WTC11 (cell line): ENCODE data around the gene SEMA5B.

ENCODE experiments used
- ETV6 ChIP-seq: sonication (generic); formaldehyde crosslinking; IDR thresholded peaks from 2 replicates; pipeline ENCODE4 v1.8.1; 2022; ENCODE audit warnings: mild to moderate bottlenecking, missing genetic modification reagents
- GABPB1 ChIP-seq: sonication (generic); formaldehyde crosslinking; IDR thresholded peaks from 2 replicates; pipeline ENCODE4 v1.8.1; 2023; ENCODE audit warnings: mild to moderate bottlenecking, missing genetic modification reagents
- JAZF1 ChIP-seq: fragments of 250-450 bp; sonication (Bioruptor Pico); IDR thresholded peaks from 2 replicates; pipeline ENCODE4 v1.9.0; 2021; ENCODE audit warnings: moderate library complexity, mild to moderate bottlenecking, inconsistent platforms
- NR2C2 ChIP-seq: sonication (generic); formaldehyde crosslinking; IDR thresholded peaks from 2 replicates; pipeline ENCODE4 v1.8.0; 2022; ENCODE audit warnings: mild to moderate bottlenecking, missing genetic modification reagents
- SMAD3 ChIP-seq: sonication (generic); formaldehyde crosslinking; IDR thresholded peaks from 2 replicates; pipeline ENCODE4 v1.8.0; 2022; ENCODE audit warnings: missing genetic modification reagents, mild to moderate bottlenecking, borderline replicate concordance
- ZNF232 ChIP-seq: sonication (generic); formaldehyde crosslinking; IDR thresholded peaks from 2 replicates; pipeline ENCODE4 v1.8.0; 2022; ENCODE audit warnings: mild to moderate bottlenecking, missing genetic modification reagents
- ZNF317 ChIP-seq: sonication (generic); formaldehyde crosslinking; IDR thresholded peaks from 2 replicates; pipeline ENCODE4 v1.8.1; 2023; ENCODE audit warnings: low read depth, mild to moderate bottlenecking, moderate library complexity, missing genetic modification reagents, borderline replicate concordance
- ZNF671 ChIP-seq: fragments of 250-450 bp; sonication (Bioruptor Pico); IDR thresholded peaks from 2 replicates; pipeline ENCODE4 v1.8.0; 2021; ENCODE audit warnings: mild to moderate bottlenecking
- TF ChIP-seq, protein P1 (sequence below): fragments of 200-600 bp; IDR thresholded peaks from 2 replicates; pipeline ENCODE4 v1.8.0; 2022; ENCODE audit warnings: antibody characterized with exemption
- TF ChIP-seq, protein P2 (sequence below): sonication (generic); formaldehyde crosslinking; IDR thresholded peaks from 2 replicates; pipeline ENCODE4 v1.8.1; 2023; ENCODE audit warnings: mild to moderate bottlenecking, missing genetic modification reagents, borderline replicate concordance
- TF ChIP-seq, protein P3 (sequence below): sonication (generic); formaldehyde crosslinking; IDR thresholded peaks from 2 replicates; pipeline ENCODE4 v1.8.0; 2023; ENCODE audit warnings: missing genetic modification reagents
- TF ChIP-seq, protein P4 (sequence below): sonication (generic); formaldehyde crosslinking; IDR thresholded peaks from 2 replicates; pipeline ENCODE4 v1.8.0; 2022; ENCODE audit warnings: mild to moderate bottlenecking, missing genetic modification reagents
- TF ChIP-seq, protein P5 (sequence below): sonication (generic); formaldehyde crosslinking; IDR thresholded peaks from 2 replicates; pipeline ENCODE4 v1.8.1; 2022; ENCODE audit warnings: low read depth, missing genetic modification reagents, borderline replicate concordance
- TF ChIP-seq, protein P6 (sequence below): sonication (generic); formaldehyde crosslinking; IDR thresholded peaks from 2 replicates; pipeline ENCODE4 v1.8.0; 2022; ENCODE audit warnings: mild to moderate bottlenecking, missing genetic modification reagents

DNA sequence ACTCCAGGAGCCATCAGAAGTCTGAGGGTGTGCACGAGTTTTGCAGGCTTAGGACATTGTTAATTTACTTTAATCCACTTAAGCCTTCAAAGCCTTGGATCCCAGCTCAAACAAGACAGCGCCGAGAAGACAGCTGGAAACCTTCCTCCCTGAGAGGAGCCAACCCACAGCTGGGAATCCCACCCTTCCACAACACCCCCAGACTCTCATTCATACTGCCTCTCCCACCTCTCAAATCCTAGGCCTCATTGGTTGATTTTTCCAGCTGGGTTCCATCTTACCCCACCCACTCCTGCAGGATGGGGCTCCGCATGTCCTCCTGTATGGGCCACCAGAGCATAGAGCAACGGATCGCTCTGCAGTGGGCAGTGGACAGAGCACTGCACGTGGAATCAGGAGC is 80.4 kb downstream of the SEMA5B start:
- no peak for TF ChIP-seq ZNF671 (CRISPR knock-in tag)
- TF ChIP-seq, protein P1, sequence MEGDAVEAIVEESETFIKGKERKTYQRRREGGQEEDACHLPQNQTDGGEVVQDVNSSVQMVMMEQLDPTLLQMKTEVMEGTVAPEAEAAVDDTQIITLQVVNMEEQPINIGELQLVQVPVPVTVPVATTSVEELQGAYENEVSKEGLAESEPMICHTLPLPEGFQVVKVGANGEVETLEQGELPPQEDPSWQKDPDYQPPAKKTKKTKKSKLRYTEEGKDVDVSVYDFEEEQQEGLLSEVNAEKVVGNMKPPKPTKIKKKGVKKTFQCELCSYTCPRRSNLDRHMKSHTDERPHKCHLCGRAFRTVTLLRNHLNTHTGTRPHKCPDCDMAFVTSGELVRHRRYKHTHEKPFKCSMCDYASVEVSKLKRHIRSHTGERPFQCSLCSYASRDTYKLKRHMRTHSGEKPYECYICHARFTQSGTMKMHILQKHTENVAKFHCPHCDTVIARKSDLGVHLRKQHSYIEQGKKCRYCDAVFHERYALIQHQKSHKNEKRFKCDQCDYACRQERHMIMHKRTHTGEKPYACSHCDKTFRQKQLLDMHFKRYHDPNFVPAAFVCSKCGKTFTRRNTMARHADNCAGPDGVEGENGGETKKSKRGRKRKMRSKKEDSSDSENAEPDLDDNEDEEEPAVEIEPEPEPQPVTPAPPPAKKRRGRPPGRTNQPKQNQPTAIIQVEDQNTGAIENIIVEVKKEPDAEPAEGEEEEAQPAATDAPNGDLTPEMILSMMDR, result no peak
- TF ChIP-seq, protein P2, sequence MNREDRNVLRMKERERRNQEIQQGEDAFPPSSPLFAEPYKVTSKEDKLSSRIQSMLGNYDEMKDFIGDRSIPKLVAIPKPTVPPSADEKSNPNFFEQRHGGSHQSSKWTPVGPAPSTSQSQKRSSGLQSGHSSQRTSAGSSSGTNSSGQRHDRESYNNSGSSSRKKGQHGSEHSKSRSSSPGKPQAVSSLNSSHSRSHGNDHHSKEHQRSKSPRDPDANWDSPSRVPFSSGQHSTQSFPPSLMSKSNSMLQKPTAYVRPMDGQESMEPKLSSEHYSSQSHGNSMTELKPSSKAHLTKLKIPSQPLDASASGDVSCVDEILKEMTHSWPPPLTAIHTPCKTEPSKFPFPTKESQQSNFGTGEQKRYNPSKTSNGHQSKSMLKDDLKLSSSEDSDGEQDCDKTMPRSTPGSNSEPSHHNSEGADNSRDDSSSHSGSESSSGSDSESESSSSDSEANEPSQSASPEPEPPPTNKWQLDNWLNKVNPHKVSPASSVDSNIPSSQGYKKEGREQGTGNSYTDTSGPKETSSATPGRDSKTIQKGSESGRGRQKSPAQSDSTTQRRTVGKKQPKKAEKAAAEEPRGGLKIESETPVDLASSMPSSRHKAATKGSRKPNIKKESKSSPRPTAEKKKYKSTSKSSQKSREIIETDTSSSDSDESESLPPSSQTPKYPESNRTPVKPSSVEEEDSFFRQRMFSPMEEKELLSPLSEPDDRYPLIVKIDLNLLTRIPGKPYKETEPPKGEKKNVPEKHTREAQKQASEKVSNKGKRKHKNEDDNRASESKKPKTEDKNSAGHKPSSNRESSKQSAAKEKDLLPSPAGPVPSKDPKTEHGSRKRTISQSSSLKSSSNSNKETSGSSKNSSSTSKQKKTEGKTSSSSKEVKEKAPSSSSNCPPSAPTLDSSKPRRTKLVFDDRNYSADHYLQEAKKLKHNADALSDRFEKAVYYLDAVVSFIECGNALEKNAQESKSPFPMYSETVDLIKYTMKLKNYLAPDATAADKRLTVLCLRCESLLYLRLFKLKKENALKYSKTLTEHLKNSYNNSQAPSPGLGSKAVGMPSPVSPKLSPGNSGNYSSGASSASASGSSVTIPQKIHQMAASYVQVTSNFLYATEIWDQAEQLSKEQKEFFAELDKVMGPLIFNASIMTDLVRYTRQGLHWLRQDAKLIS (CRISPR knock-in tag), result no peak
- no peak for TF ChIP-seq SMAD3
- TF ChIP-seq, protein P3, sequence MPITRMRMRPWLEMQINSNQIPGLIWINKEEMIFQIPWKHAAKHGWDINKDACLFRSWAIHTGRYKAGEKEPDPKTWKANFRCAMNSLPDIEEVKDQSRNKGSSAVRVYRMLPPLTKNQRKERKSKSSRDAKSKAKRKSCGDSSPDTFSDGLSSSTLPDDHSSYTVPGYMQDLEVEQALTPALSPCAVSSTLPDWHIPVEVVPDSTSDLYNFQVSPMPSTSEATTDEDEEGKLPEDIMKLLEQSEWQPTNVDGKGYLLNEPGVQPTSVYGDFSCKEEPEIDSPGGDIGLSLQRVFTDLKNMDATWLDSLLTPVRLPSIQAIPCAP (CRISPR knock-in tag), result no peak
- TF ChIP-seq, protein P4, sequence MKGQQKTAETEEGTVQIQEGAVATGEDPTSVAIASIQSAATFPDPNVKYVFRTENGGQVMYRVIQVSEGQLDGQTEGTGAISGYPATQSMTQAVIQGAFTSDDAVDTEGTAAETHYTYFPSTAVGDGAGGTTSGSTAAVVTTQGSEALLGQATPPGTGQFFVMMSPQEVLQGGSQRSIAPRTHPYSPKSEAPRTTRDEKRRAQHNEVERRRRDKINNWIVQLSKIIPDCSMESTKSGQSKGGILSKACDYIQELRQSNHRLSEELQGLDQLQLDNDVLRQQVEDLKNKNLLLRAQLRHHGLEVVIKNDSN (CRISPR knock-in tag), result no peak
- TF ChIP-seq ZNF232, result no peak
- no peak for TF ChIP-seq NR2C2 (CRISPR knock-in tag)
- no peak for TF ChIP-seq JAZF1
- no peak for TF ChIP-seq ETV6 (CRISPR knock-in tag)
- TF ChIP-seq, protein P5, sequence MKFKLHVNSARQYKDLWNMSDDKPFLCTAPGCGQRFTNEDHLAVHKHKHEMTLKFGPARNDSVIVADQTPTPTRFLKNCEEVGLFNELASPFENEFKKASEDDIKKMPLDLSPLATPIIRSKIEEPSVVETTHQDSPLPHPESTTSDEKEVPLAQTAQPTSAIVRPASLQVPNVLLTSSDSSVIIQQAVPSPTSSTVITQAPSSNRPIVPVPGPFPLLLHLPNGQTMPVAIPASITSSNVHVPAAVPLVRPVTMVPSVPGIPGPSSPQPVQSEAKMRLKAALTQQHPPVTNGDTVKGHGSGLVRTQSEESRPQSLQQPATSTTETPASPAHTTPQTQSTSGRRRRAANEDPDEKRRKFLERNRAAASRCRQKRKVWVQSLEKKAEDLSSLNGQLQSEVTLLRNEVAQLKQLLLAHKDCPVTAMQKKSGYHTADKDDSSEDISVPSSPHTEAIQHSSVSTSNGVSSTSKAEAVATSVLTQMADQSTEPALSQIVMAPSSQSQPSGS (CRISPR knock-in tag), result no peak
- no peak for TF ChIP-seq GABPB1 (CRISPR knock-in tag)
- TF ChIP-seq ZNF317 (CRISPR knock-in tag), result no peak
- TF ChIP-seq, protein P6, sequence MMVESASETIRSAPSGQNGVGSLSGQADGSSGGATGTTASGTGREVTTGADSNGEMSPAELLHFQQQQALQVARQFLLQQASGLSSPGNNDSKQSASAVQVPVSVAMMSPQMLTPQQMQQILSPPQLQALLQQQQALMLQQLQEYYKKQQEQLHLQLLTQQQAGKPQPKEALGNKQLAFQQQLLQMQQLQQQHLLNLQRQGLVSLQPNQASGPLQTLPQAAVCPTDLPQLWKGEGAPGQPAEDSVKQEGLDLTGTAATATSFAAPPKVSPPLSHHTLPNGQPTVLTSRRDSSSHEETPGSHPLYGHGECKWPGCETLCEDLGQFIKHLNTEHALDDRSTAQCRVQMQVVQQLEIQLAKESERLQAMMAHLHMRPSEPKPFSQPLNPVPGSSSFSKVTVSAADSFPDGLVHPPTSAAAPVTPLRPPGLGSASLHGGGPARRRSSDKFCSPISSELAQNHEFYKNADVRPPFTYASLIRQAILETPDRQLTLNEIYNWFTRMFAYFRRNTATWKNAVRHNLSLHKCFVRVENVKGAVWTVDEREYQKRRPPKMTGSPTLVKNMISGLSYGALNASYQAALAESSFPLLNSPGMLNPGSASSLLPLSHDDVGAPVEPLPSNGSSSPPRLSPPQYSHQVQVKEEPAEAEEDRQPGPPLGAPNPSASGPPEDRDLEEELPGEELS, result no peak
